Keratinocyte (primary cell): ENCODE measurements around the gene TRAF7. TPM values are rescaled to one million over a fixed set of nuclear protein-coding genes. Genes with fewer than 3 reads are reported as not detected.

Experiments used
- DNase-seq: peaks from one replicate; pipeline ENCODE4 v3.0.0-alpha.2; 2011; ENCODE audit warnings: low read depth, missing footprints, low spot score
- FAIRE-seq: peaks from 2 replicates; lab custom pipeline; 2011; peaks lifted over from hg19 to GRCh38; lab: Jason Lieb, UNC
- H2AFZ ChIP-seq: 2 replicates; pipeline ENCODE4 v1.6.0; 2012; ENCODE audit warnings: low read length, control low read depth, inconsistent platforms; ENCODE audit not compliant: control insufficient read depth
- H3K27ac ChIP-seq: 2 replicates; pipeline ENCODE4 v1.5.1; 2011; ENCODE audit warnings: low read length; ENCODE audit not compliant: control insufficient read depth, insufficient read depth
- H3K27me3 ChIP-seq: 3 replicates; pipeline ENCODE4 v1.6.0; 2011; ENCODE audit warnings: low read length; ENCODE audit not compliant: control insufficient read depth, insufficient read depth; ENCODE audit errors: extremely low read depth
- H3K36me3 ChIP-seq, 2 experiments: 2 replicates in 1 of 2; 3 replicates in 1 of 2; pipeline ENCODE4 v1.5.1; 2011; ENCODE audit warnings: low read length in 2 of 2, mild to moderate bottlenecking in 1 of 2; ENCODE audit not compliant: control insufficient read depth in 2 of 2, insufficient read depth in 2 of 2; ENCODE audit errors: extremely low read depth in 1 of 2
- H3K4me1 ChIP-seq: 3 replicates; pipeline ENCODE4 v1.5.1; 2011; ENCODE audit warnings: low read length; ENCODE audit not compliant: control insufficient read depth, insufficient read depth; ENCODE audit errors: extremely low read depth
- H3K4me2 ChIP-seq: 3 replicates; pipeline ENCODE4 v1.6.0; 2011; ENCODE audit warnings: low read depth, low read length; ENCODE audit not compliant: control insufficient read depth, insufficient read depth; ENCODE audit errors: extremely low read depth
- H3K4me3 ChIP-seq, 3 experiments: fragments of 200-600 bp in 1 of 3; sonication (generic) in 1 of 3; 2 replicates in 2 of 3; 3 replicates in 1 of 3; pipeline ENCODE4 v1.5.1; 2011 to 2016; ENCODE audit warnings: low read length in 3 of 3, mild to moderate bottlenecking in 3 of 3, control low read depth in 2 of 3, inconsistent platforms in 1 of 3, low read depth in 1 of 3, mixed read lengths in 1 of 3, mixed run types in 1 of 3, moderate library complexity in 1 of 3; ENCODE audit not compliant: control insufficient read depth in 2 of 3, insufficient read depth in 2 of 3; ENCODE audit errors: extremely low read depth in 1 of 3
- H3K79me2 ChIP-seq: 2 replicates; pipeline ENCODE4 v1.6.0; 2012; ENCODE audit warnings: low read length; ENCODE audit not compliant: control insufficient read depth, insufficient read depth
- H3K9ac ChIP-seq: 3 replicates; pipeline ENCODE4 v1.6.0; 2011; ENCODE audit warnings: low read length; ENCODE audit not compliant: control insufficient read depth, insufficient read depth; ENCODE audit errors: extremely low read depth
- H3K9me1 ChIP-seq: 3 replicates; pipeline ENCODE4 v1.6.0; 2011; ENCODE audit warnings: low read length; ENCODE audit not compliant: control insufficient read depth, insufficient read depth; ENCODE audit errors: extremely low read depth
- H3K9me3 ChIP-seq: 2 replicates; pipeline ENCODE4 v1.5.1; 2012; ENCODE audit warnings: low read depth, low read length; ENCODE audit not compliant: control insufficient read depth
- H4K20me1 ChIP-seq: 3 replicates; pipeline ENCODE4 v1.6.0; 2011; ENCODE audit warnings: low read length; ENCODE audit not compliant: control insufficient read depth, insufficient read depth; ENCODE audit errors: extremely low read depth
- CTCF ChIP-seq, 3 experiments: IDR thresholded peaks in 1 of 3; conservative IDR thresholded peaks in 1 of 3; optimal IDR thresholded peaks in 1 of 3; 2 replicates in 2 of 3; 3 replicates in 1 of 3; pipeline versions ENCODE3 to v1.5.1; 2011; ENCODE audit warnings: low read length in 3 of 3, mild to moderate bottlenecking in 3 of 3, moderate library complexity in 2 of 3, control low read depth in 1 of 3, inconsistent platforms in 1 of 3; ENCODE audit not compliant: insufficient read depth in 2 of 3; ENCODE audit errors: extremely low read depth in 1 of 3
- EZH2 ChIP-seq: IDR thresholded peaks from one replicate; pipeline ENCODE4 v1.6.1; 2012; ENCODE audit warnings: inconsistent platforms, mild to moderate bottlenecking, low read length, moderate library complexity
- dilution Hi-C: fragments of 300-500 bp; cut with MboI; formaldehyde crosslinking; loops from one replicate; pipeline ENCODE4 v1.7.0; 2020; ENCODE audit warnings: low sequenced_read_pairs; ENCODE audit not compliant: extremely low pct_ligation_motif_present
- polyA plus RNA-seq, 5 experiments: library from polyadenylated mRNA; depleted of rRNA in 3 of 5; stranded (reverse) in 3 of 5; stranded (forward) in 1 of 5; unstranded in 1 of 5; fragments of >200 nt; gene quantifications; 1 replicate in 1 of 5; 2 replicates in 3 of 5; 3 replicates in 1 of 5; pipeline versions ENCODE4 v1.2.1 to v1.2.3, GENCODE V29; 2011 to 2012; ENCODE audit warnings: missing spikeins in 2 of 5, low read depth in 1 of 5, low replicate concordance in 1 of 5

The TRAF7 gene
- polyA plus RNA-seq, 1 donor (not counting 4 experiments of a cell fraction or from before 2014, with no cell fraction given), result 38.4 TPM

- Histone ChIP-seq H3K27me3 (no peaks in the 10 kb centered on the region), H3K79me2 (no peaks in the 10 kb centered on the region), H2AFZ (no peak overlapping the region), H3K9me3 (no peaks in the 10 kb centered on the region), H3K9me1 (peaks cover 4% of the 10 kb centered on the region), H3K9ac (no peak overlapping the region), H3K4me3 (no peak overlapping the region), H3K36me3 (peaks cover 3 to 7% of the 10 kb centered on the region in 2 experiments), H4K20me1 (peaks cover 25% of the 10 kb centered on the region), H3K4me2 (no peak overlapping the region), H3K4me1 (peaks cover 36% of the 10 kb centered on the region), H3K27ac (no peak overlapping the region)
- no peak for TF ChIP-seq EZH2
- TF ChIP-seq CTCF (optimal IDR thresholded peaks at IDR 0.05 in 1 of 3, IDR thresholded peaks at IDR 0.05 in 1 of 3, conservative IDR thresholded peaks at IDR 0.05 in 1 of 3; ENCODE audit: extremely low read depth in 1 of 3, insufficient read depth in 2 of 3, low read length in 3 of 3), result no peak
- DNase-seq (no peak), FAIRE-seq (no peak)
- dilution Hi-C loops, result no loop called here
These were observed 8.2 kb upstream of the TRAF7 start for GRCh38 chr16:2147378-2147777.

GRCh38 chr16:2147981-2148671, 7.5 kb upstream of the TRAF7 start, which contains the start of gene RAB26:
Gene RAB26, plus strand, starts transcription at chr16:2148625. Its CDS starts 159 bp downstream, at chr16:2148784.
- peaks cover 4 to 14% of the 10 kb centered on the region in 2 experiments for H3K36me3 ChIP-seq
- H3K4me1 ChIP-seq, result peaks cover 42% of the 10 kb centered on the region
- H3K4me3 ChIP-seq, result peak within 1 kb of the TSS; percentile 21 to 28 (median 24)
- H3K79me2 ChIP-seq, result peaks cover 6% of the 10 kb centered on the region
- H3K27me3 ChIP-seq, result no peaks in the 10 kb centered on the region
- no peak within 1 kb of the TSS for H3K27ac ChIP-seq
- peaks cover 31% of the 10 kb centered on the region for H4K20me1 ChIP-seq
- no peak for DNase-seq
- H3K9me1 ChIP-seq, result peaks cover 4% of the 10 kb centered on the region
- no peak for FAIRE-seq
- H3K4me2 ChIP-seq, result peak within 1 kb of the TSS; percentile 74
- no peak for TF ChIP-seq EZH2
- no peak for TF ChIP-seq CTCF (optimal IDR thresholded peaks at IDR 0.05 in 1 of 3, IDR thresholded peaks at IDR 0.05 in 1 of 3, conservative IDR thresholded peaks at IDR 0.05 in 1 of 3; ENCODE audit: extremely low read depth in 1 of 3, insufficient read depth in 2 of 3, low read length in 3 of 3)
- H3K9ac ChIP-seq, result peak within 1 kb of the TSS; percentile 23
- dilution Hi-C loops, result no loop called here
- H3K9me3 ChIP-seq, result no peaks in the 10 kb centered on the region
- no peak within 1 kb of the TSS for H2AFZ ChIP-seq
